HFF-Myc (cell line): ENCODE data around the gene FAM117B.
A peak's percentile ranks its signal among the peaks of the same experiment; 100 is the strongest.

Source experiments
- DNase-seq: peaks from one replicate; pipeline ENCODE4 v3.0.0-alpha.2; 2011; ENCODE audit warnings: low read depth; ENCODE audit errors: extremely low read depth
- H3K4me3 ChIP-seq: replicated peaks from 2 replicates; pipeline ENCODE4 v1.5.1; 2011; ENCODE audit warnings: low read depth, mild to moderate bottlenecking, control low read depth, low read length
- TF ChIP-seq, protein P1 (sequence below): IDR thresholded peaks from 2 replicates; pipeline ENCODE4 v1.5.1; 2012; ENCODE audit warnings: mild to moderate bottlenecking, low read depth, low read length, control low read depth; ENCODE audit errors: missing control alignments

FAM117B gene

DNA sequence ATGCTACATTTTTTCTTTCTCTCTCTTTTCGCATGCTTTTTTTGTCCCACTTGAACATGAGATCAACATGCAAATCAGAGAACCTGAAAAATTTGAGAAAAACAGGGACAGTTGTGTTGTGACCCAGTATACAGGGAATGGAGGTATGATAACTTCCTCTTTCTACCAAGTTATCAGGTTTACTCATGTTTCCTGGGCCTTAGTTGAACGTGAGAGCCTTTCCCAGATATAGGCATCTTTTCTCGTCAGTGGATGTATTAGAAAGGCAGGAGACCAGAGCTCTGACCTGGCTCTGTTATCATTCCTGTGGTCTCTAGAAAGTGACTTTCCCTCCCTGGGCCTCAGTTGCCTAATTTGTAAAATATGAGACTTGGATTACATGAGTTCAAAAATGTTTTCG lies 30.1 kb upstream of the FAM117B start:
- TF ChIP-seq, protein P1, sequence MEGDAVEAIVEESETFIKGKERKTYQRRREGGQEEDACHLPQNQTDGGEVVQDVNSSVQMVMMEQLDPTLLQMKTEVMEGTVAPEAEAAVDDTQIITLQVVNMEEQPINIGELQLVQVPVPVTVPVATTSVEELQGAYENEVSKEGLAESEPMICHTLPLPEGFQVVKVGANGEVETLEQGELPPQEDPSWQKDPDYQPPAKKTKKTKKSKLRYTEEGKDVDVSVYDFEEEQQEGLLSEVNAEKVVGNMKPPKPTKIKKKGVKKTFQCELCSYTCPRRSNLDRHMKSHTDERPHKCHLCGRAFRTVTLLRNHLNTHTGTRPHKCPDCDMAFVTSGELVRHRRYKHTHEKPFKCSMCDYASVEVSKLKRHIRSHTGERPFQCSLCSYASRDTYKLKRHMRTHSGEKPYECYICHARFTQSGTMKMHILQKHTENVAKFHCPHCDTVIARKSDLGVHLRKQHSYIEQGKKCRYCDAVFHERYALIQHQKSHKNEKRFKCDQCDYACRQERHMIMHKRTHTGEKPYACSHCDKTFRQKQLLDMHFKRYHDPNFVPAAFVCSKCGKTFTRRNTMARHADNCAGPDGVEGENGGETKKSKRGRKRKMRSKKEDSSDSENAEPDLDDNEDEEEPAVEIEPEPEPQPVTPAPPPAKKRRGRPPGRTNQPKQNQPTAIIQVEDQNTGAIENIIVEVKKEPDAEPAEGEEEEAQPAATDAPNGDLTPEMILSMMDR = no peak
- H3K4me3 ChIP-seq = no peak overlapping the region
- DNase-seq = no peak

DNA sequence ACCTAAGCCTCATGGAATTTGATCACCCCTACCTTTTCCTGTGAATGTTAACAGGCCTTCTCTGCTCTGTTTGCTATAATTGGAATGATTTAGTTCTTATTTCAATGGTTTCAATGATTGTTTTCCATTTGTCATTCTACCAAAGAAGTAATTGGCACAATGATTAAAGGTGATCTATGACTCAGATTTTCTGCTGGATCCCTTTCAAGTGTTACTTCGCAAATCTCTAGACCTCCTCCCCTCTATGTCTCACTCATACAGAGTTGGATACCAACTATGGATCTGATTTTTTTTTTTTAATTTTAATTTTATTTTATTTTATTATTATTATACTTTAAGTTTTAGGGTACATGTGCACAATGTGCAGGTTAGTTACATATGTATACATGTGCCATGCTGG lies 29.6 kb upstream of the FAM117B start:
- DNase-seq = no peak
- TF ChIP-seq, protein P1 = no peak
- H3K4me3 ChIP-seq = no peak overlapping the region

DNA sequence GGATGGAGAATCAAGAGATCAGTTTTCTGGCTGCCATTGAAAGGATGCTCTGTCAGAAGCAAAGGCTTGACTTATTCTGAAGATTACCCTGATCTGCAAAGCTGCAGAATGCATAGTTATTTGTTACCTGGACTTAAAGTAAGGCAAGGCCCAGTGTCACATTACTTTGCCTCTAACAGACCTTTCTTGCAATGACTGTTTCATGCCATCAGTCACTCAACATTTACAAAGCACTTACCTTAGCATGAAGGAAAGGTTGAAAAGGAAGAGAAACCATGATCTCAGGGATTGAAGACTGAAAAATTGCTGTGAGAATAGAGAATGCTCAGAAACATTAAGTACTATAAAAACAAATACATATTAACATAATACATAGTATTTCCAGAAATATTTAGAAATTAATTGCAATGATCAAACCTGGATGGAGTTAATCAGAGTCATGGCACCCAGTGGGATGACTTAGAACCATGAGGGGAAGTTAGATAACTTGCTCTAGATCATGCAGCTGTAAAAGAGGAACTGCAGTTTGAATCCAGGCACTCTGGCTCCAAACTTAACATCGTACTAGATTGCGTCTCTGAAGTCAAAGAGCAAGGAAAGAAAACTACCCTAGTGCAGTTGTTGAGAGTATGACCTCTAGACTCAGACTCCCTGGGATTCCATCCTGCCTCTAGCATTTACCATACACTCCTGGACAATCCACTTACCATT lies 26.5 kb upstream of the FAM117B start:
- TF ChIP-seq, protein P1 = no peak
- DNase-seq = no peak
- no peak overlapping the region for H3K4me3 ChIP-seq

DNA sequence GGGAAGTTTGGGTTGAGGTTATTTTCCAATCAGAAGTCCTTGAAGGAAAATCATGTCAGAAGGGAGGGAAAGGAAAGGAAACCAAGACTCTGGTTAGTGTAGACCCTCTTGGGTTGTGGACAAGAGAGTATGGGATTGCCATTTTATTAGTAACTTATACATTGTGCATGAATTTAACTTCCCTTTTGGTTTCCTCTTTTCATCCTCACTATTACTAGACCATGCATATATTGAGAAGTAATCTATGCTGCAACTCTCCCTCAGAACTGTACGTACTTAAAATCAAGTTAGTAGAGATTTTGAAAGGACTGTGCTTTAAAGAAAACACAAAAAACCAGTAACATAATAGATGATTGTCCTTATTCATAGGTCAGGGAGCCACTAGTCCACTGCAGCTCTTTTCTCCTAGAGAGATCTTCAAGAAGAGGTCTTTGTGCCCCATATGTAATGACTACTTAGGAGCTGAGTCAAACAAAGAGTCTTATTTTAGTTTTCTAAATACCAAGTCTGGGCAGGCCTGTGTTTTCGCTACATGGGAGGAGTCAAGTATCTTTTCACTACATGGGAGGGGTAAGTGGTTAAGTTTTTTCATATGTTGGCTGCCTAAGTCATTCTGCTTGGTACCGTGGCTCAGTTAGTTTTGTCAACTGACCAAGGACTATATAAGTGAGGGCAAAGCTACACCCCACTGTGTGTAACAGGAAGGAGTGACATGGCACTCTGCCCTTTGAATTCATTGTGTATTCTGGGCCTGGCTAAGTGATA lies 25.2 kb upstream of the FAM117B start:
- DNase-seq = peak; percentile 9
- TF ChIP-seq, protein P1 = no peak
- no peak overlapping the region for H3K4me3 ChIP-seq

DNA sequence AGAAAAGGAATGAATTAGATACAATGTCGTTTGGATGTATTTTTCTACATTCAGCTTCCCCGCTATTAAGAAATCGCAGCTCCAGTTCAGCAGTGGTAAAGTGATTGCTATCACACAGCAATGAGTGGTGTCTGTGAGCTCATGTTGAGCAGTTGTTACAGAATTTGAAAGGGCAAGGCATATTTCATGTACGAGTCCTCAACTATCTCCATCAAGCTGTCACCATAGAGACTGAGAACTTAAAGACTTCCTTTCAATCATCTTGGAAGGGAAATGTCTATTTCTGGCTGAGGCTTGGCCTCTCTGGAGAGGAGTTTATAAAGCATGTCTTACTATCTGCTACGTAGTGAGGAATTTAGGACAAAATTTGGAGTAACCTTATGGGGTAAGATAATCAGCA lies 24.4 kb upstream of the FAM117B start:
- no peak for DNase-seq
- TF ChIP-seq, protein P1 = no peak
- H3K4me3 ChIP-seq = no peak overlapping the region

DNA sequence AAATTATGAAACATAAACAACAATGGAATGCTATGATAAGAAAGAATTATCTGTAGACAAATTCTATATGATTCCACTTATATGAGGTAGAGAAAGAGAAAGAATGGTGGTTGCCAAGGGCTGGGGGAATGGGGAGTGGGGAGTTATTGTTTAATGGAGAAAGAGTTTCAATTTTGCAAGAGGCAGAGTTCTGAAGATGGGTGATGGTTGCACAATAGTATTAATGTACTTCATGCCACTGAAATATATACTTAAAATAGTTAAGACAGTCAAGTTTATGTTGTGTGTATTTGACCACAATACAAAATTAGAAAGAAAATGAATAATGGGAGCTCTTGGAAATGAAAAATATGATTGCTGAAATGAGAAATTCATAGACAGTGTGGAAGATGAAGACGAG lies 22.6 kb upstream of the FAM117B start:
- DNase-seq = no peak
- H3K4me3 ChIP-seq = no peak overlapping the region
- TF ChIP-seq, protein P1 = no peak
